Left renal pelvis (tissue), 4 donors: ENCODE measurements around the gene SH3RF3. TPM values are rescaled to one million over a fixed set of nuclear protein-coding genes. Genes with fewer than 3 reads are reported as not detected.

ENCODE experiments used
- DNase-seq, 4 donors: peaks; one replicate each; pipeline ENCODE4 v3.0.0-alpha.2; 2013; ENCODE audit warnings: low read depth in 4 of 4, low spot score in 3 of 4
- polyA plus RNA-seq, 4 donors: library from polyadenylated mRNA; unstranded; fragments of 120-200 nt; gene quantifications; one replicate each; pipeline ENCODE4 v1.2.1, GENCODE V29; 2013; ENCODE audit not compliant: insufficient read length in 4 of 4

Gene SH3RF3
- polyA plus RNA-seq, 4 donors: 4.7 to 5.5 (median 5.2) TPM

DNA sequence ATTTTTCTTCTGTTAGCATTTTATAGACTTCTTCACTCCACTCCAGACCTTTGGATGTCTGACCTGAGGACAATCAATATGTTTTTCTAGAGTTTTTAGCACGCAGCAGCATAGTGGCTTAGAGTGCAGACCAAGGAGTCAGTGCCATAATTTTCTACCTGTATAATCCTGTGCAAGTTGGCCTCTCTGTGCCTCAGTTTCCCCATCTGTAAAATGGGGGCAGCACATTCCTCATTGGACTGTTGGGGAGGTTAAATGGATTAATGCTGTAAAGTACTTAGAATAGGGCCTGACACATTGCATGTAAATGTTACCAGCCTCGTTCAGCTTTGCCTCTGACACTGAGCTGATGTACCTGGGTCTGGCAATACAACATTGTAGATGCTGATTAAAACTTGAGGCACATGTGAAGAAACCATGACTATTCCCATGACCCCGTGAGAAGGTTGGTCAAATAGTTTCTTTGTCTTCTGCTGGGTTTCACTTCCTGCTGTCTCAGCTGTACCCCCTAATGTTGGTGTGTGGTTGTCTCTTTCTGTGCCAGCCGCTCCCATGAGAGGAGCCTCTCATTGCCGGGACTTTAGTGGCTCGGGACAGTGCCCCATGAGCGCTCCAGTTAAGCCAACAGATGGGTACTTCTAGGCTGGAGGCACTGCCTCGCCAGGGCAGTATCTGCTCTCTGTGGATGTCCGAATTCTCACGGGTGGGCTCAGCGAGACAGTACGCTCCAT is 125.3 kb downstream of the SH3RF3 start:
- DNase-seq: no peak

GRCh38 chr2:109255654-109256053 is 126.6 kb downstream of the SH3RF3 start:
- DNase-seq: no peak

DNA sequence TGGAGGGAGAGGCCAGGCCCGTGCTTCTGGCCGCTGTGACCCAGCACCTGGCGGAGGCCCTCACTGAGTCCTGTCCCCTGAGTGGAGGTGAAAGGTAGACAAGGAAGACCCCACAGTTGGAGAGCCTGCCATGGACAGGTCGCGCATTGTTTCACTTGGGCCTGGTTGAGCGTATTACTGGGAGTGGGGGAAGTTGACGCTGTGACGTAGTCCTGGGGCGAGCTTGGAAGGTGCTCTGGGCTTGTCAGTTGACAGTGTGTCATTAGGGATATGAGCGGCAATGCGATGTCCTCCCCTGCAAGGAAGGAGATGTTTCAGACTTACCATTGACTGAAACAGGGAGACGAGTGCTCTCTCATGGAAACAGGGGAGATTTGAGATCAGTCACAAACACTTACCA is 127.1 kb downstream of the SH3RF3 start:
- DNase-seq: no peak

GRCh38 chr2:109256921-109257320 is 127.9 kb downstream of the SH3RF3 start:
- DNase-seq: no peak

DNA sequence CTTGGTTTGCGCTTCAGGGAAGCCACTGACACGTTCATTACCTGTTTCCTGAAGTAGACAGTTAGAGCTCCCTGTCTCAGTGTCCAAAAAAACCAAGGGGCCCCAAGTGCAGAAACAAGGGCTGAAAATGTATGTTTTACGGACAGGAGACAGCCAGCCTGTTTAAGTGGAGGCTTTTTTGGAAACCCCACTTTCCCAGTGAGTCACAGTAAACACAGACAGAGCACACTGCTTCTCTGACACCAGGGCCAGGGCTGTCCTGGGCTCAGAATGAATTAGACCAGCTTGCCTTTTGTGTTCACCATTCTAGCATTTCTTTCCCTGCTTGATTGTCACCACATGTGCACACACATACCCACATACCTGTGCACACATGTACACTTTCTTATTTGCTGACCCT is 128.6 kb downstream of the SH3RF3 start:
- DNase-seq: no peak

DNA sequence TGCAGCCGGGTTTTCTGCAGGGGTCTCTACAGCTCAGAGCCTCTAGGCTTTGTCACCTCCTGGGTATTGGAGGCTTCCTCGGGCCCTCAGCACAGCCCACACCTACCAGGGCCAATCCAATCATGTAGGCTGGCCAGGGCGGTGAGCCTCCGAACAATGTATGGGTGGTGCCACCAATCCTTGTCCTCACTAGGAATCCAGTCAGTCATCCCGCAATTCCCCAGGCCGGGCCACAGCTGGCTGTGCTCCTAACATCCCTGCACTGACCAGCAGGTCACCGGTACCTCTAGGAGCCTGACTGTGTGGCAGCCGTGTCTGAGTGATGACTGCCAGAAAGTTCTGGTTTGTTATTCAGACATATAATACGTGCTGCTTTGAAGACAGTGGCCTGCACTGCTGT is 129.4 kb downstream of the SH3RF3 start:
- DNase-seq: no peak

- no peak for DNase-seq
Measured at GRCh38 chr2:109258905-109259540, 130.0 kb downstream of the SH3RF3 start.

GRCh38 chr2:109259671-109260070 is 130.7 kb downstream of the SH3RF3 start:
- DNase-seq: no peak

- no peak for DNase-seq
Measured at GRCh38 chr2:109260116-109260855, 131.3 kb downstream of the SH3RF3 start.

GRCh38 chr2:109260886-109261700 is 132.1 kb downstream of the SH3RF3 start:
- DNase-seq: no peak

GRCh38 chr2:109261906-109262631 is 133.1 kb downstream of the SH3RF3 start:
- DNase-seq: no peak

- no peak for DNase-seq
Measured at GRCh38 chr2:109264595-109265328, 135.8 kb downstream of the SH3RF3 start.

DNA sequence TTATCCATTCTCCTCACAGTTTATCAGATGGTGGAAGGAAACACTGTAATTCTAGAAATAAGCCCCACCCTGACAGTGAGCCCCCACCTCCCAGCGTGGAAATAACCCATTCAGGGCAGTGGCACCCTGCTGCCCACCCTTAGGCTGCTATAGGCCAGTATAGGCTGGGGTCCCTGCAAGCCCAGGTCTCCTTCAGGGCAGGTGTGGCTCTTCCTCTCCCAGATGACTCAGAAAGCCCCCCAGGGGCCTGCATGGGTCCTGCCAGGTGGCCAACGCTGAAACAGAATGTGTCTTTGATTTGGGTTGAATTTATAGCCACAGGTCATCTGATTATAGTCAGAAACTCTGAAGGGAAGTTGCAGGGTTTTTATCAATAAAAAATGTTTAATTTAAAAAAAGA is 136.4 kb downstream of the SH3RF3 start:
- DNase-seq: no peak

GRCh38 chr2:109265953-109266352 is 136.9 kb downstream of the SH3RF3 start:
- no peak for DNase-seq

GRCh38 chr2:109266496-109266895 is 137.5 kb downstream of the SH3RF3 start:
- DNase-seq: no peak

DNA sequence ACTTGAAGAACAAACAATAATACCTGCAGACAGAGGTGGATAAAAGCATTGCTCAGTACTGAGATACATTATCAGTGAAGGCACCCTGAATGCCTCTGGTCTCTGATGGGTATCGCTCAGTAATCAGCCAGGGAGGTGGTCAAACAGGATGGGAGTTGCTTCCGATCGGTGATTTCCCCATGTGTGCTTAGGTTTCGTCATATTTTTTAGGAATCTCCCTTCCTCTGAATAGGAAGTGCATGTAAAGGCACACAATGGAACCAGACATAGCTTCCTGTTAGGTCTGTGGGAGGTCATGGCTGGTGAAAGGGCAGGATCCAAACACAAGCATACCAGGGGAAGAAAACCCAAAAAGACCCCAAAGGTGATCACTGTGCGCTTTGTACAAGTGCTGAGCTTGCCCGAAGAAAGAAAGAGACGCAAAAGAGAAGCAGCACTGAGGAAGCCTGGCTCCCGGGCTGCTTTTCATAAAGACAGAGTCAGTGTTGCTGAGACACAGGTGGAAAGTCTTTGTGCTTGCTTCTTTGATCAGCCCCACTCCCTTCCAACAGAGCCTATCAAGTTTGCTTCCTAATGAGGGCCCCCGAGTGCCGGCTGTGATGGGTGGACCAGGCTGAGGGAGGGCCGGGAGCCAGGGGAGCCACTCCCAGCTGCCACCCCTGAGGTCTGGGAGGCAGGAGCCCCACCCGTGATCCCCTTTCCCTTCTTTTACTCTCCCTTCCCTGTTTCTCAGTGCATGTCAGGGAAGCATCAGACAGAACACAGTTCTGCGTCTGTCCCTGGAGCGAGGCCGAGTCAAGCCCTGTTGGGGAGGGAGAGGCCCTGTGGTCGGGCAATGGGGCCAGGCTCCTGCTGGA is 138.2 kb downstream of the SH3RF3 start:
- DNase-seq: no peak

- no peak for DNase-seq
Measured at GRCh38 chr2:109268916-109269315, 139.9 kb downstream of the SH3RF3 start.

- no peak for DNase-seq
Measured at GRCh38 chr2:109269706-109270504, 140.9 kb downstream of the SH3RF3 start.
